Mesothelial cell of epicardium (in vitro differentiated cells): ENCODE results near the gene C1orf74. TPM values are rescaled to one million over a fixed set of nuclear protein-coding genes. Genes with fewer than 3 reads are reported as not detected.

Experiments
- DNase-seq, 2 experiments: peaks; one replicate each; pipeline ENCODE4 v3.0.0; 2021; ENCODE audit warnings: low spot score in 2 of 2; ENCODE audit not compliant: unreplicated experiment in 2 of 2
- H3K27ac Mint-ChIP-seq: 2 replicates; pipeline ENCODE4 v1.8.0; 2021; ENCODE audit warnings: mixed read lengths
- H3K27me3 Mint-ChIP-seq: 2 replicates; pipeline ENCODE4 v1.8.0; 2021; ENCODE audit warnings: low read depth, mixed read lengths
- H3K36me3 Mint-ChIP-seq: 2 replicates; pipeline ENCODE4 v1.8.0; 2021; ENCODE audit warnings: mixed read lengths
- H3K4me1 Mint-ChIP-seq: 2 replicates; pipeline ENCODE4 v1.8.0; 2021; ENCODE audit warnings: mixed read lengths
- H3K4me3 Mint-ChIP-seq: 2 replicates; pipeline ENCODE4 v1.8.0; 2021; ENCODE audit warnings: mild to moderate bottlenecking, moderate library complexity, mixed read lengths
- H3K9me3 Mint-ChIP-seq: 2 replicates; pipeline ENCODE4 v1.8.0; 2021; ENCODE audit warnings: mixed read lengths
- total RNA-seq: library from RNA; stranded (reverse); gene quantifications from 3 replicates; pipeline ENCODE4 v1.2.1, GENCODE V29; 2021
- TF ChIP-seq, protein P1 (sequence below): fragments of 200-600 bp; sonication (generic); IDR thresholded peaks from one replicate; pipeline ENCODE4 v1.5.0; 2021; ENCODE audit warnings: antibody characterized with exemption; ENCODE audit not compliant: unreplicated experiment

The C1orf74 gene
- total RNA-seq, 1 donor from 2014 or later, result 3.8 TPM

GRCh38 chr1:209774592-209774991 is 9.8 kb downstream of the C1orf74 start:
- Mint-ChIP-seq H3K36me3 (peaks cover 2% of the 10 kb centered on the region), H3K4me1 (peaks cover 5% of the 10 kb centered on the region), H3K4me3 (no peak overlapping the region), H3K27ac (no peak overlapping the region), H3K27me3 (no peaks in the 10 kb centered on the region), H3K9me3 (no peaks in the 10 kb centered on the region)
- TF ChIP-seq, protein P1, sequence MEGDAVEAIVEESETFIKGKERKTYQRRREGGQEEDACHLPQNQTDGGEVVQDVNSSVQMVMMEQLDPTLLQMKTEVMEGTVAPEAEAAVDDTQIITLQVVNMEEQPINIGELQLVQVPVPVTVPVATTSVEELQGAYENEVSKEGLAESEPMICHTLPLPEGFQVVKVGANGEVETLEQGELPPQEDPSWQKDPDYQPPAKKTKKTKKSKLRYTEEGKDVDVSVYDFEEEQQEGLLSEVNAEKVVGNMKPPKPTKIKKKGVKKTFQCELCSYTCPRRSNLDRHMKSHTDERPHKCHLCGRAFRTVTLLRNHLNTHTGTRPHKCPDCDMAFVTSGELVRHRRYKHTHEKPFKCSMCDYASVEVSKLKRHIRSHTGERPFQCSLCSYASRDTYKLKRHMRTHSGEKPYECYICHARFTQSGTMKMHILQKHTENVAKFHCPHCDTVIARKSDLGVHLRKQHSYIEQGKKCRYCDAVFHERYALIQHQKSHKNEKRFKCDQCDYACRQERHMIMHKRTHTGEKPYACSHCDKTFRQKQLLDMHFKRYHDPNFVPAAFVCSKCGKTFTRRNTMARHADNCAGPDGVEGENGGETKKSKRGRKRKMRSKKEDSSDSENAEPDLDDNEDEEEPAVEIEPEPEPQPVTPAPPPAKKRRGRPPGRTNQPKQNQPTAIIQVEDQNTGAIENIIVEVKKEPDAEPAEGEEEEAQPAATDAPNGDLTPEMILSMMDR, result no peak
- DNase-seq, result no peak

DNA sequence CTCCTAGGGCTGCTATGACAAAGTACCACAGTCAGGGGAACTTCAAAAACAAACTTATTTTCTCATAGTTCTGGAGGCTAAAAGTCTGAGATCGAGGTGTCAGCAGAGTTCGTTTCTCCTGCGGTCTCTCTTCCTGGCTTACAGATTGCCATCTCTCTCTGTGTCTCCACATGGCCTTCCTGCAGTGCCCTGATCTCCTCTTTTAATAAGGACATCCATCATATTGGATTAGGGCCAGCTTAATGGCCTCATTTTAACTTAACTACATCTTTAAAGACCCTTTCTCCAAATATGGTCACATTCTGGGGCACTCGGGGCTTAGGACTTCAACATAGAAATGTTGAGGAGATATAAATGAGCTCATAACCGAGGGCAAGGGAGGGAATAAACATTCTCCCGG is 12.2 kb downstream of the C1orf74 start:
- Mint-ChIP-seq H3K27me3 (no peaks in the 10 kb centered on the region), H3K36me3 (no peaks in the 10 kb centered on the region), H3K4me1 (peaks cover 5% of the 10 kb centered on the region), H3K4me3 (no peak overlapping the region), H3K9me3 (no peaks in the 10 kb centered on the region), H3K27ac (no peak overlapping the region)
- TF ChIP-seq, protein P1, result no peak
- no peak for DNase-seq

- H3K4me1 Mint-ChIP-seq, result peaks cover 5% of the 10 kb centered on the region
- TF ChIP-seq, protein P1, result no peak
- H3K36me3 Mint-ChIP-seq, result no peaks in the 10 kb centered on the region
- H3K27ac Mint-ChIP-seq, result no peak overlapping the region
- no peak for DNase-seq
- H3K27me3 Mint-ChIP-seq, result no peaks in the 10 kb centered on the region
- no peaks in the 10 kb centered on the region for H3K9me3 Mint-ChIP-seq
- no peak overlapping the region for H3K4me3 Mint-ChIP-seq
Measured at GRCh38 chr1:209770636-209771415, 13.5 kb downstream of the C1orf74 start.

DNA sequence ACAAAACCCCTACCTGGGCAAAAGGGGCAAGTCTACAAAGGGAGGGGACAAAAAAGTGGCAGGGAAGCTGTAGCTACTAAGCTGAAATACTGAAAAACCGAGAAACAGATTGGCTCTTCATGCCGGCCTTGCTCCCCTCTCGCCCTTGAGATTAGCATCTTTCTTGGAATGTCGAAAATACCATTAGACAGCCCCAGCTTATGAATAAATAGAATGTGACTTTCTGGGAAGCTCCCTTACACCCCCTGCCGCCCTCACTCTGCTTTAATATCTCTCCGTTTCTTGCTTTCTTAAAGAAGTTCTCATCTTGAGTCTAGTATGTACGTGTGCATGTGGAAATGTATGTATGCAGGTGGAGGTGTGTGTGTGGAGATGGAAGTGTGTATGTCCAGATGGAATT is 14.4 kb downstream of the C1orf74 start:
- Mint-ChIP-seq H3K27me3 (no peaks in the 10 kb centered on the region), H3K27ac (no peak overlapping the region), H3K4me1 (peaks cover 5% of the 10 kb centered on the region), H3K4me3 (no peak overlapping the region), H3K9me3 (no peaks in the 10 kb centered on the region), H3K36me3 (no peaks in the 10 kb centered on the region)
- DNase-seq, result no peak
- TF ChIP-seq, protein P1, result no peak

DNA sequence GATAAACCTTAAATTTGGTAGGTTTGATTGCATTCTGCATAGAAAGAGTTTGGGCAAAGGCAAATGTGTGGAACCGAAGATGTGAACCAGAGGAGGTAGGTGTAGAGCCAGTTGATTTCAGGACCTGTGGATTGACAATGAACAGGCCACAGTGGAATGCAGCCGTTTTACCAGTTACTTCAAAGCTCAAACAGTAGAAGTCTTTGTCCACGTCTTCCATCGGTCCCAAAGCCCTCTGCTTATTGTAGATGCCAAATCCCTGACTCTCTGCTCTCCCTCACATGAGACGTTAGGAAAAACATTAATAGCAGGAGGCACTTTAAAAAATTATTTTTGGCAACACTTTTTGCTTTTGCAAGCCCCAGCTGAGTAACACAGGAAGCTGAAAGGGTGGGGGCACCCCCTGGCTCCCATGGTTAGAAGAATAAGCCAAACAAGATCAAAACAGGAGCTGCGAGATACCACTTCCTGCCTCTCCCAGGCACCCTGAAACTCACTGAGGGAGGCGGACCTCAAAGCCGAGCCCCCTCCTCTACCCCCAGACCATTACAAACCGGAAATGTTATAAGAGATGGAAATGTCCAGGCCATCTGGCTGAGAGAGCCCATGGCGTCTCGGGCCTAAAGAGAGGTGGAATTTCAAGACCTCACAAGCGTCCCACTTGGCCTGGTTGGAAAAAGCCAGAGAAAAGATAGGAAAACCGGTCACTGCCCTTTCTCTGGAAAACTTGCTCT is 15.0 kb downstream of the C1orf74 start:
- TF ChIP-seq, protein P1, result no peak
- no peaks in the 10 kb centered on the region for H3K9me3 Mint-ChIP-seq
- no peak for DNase-seq
- no peak overlapping the region for H3K27ac Mint-ChIP-seq
- H3K27me3 Mint-ChIP-seq, result no peaks in the 10 kb centered on the region
- H3K4me1 Mint-ChIP-seq, result peaks cover 5% of the 10 kb centered on the region
- no peak overlapping the region for H3K4me3 Mint-ChIP-seq
- no peaks in the 10 kb centered on the region for H3K36me3 Mint-ChIP-seq
